ENCODE results near the gene NAIF1. TPM values are rescaled to one million over a fixed set of nuclear protein-coding genes. Genes with fewer than 3 reads are reported as not detected.
"Not testable (repeated sequence)": the region's sequence is repeated elsewhere in the genome, so short reads cannot be mapped to it uniquely, and the experiment has no call there.

NAIF1 gene
- total RNA-seq, 1 experiment from 2014 or later = 11.0 TPM

DNA sequence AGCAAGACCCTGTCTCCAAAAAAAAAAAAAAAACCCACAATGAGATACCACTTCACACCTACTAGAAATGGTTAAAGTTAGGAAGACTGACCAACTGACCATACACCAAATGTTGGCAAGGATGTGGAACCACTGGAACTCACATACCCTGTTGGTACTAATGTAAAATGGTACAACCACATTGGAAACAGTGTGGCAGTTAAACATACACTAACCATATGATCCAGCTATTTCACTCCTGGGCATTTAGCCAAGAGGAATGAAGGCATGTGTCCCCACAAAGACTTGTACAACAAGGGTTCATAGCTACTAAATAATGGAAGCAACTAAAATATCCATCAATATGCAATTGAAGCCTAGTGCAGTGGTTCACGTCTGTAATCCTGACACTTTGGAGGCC, 21.3 kb downstream of the NAIF1 start (continued):
- TF ChIP-seq, protein P1, sequence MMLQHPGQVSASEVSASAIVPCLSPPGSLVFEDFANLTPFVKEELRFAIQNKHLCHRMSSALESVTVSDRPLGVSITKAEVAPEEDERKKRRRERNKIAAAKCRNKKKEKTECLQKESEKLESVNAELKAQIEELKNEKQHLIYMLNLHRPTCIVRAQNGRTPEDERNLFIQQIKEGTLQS (IDR thresholded peaks at IDR 0.05) = no peak
- TF ChIP-seq EGR1 (IDR thresholded peaks at IDR 0.05; ENCODE audit: low read depth) = no peak
- TF ChIP-seq POLR2AphosphoS5 (IDR thresholded peaks at IDR 0.05; ENCODE audit: low read depth, low read length) = no peak
- no peak for TF ChIP-seq RAD21 (IDR thresholded peaks at IDR 0.05; ENCODE audit: low read depth)
- no peak for TF ChIP-seq ZNF274 (IDR thresholded peaks at IDR 0.05; ENCODE audit: low read depth, low read length)
- TF ChIP-seq, protein P2, sequence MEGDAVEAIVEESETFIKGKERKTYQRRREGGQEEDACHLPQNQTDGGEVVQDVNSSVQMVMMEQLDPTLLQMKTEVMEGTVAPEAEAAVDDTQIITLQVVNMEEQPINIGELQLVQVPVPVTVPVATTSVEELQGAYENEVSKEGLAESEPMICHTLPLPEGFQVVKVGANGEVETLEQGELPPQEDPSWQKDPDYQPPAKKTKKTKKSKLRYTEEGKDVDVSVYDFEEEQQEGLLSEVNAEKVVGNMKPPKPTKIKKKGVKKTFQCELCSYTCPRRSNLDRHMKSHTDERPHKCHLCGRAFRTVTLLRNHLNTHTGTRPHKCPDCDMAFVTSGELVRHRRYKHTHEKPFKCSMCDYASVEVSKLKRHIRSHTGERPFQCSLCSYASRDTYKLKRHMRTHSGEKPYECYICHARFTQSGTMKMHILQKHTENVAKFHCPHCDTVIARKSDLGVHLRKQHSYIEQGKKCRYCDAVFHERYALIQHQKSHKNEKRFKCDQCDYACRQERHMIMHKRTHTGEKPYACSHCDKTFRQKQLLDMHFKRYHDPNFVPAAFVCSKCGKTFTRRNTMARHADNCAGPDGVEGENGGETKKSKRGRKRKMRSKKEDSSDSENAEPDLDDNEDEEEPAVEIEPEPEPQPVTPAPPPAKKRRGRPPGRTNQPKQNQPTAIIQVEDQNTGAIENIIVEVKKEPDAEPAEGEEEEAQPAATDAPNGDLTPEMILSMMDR (IDR thresholded peaks at IDR 0.05 in 2 of 3, conservative IDR thresholded peaks at IDR 0.05 in 1 of 3; ENCODE audit: borderline replicate concordance in 1 of 3, insufficient read depth in 1 of 3, low read depth in 2 of 3, low read length in 2 of 3) = no peak
- no peak for TF ChIP-seq EZH2 (IDR thresholded peaks at IDR 0.05)

DNA sequence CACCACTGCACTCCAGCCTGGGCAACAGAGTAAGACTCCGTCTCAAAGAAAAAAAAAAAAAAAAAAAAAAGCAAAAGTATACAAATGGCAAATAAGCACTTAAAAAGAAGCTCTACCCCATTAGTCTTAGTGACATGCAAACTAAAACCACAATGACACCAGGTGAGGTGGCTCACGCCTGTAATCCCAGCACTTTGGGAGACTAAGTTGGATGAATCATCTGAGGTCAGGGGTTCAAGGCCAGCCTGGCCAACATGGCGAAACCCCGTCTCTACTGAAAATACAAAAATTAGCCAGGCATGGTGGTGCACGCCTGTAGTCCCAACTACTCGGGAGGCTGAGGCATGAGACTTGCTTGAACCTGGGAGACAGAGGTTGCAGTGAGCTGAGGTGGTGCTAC, 21.7 kb downstream of the NAIF1 start:
- H3K4me2 ChIP-seq (ENCODE audit: low read length); RAD21 ChIA-PET (ENCODE audit: low non-redundant PET in 1 of 2, low total read pairs in 2 of 2, uncharacterized antibody in 2 of 2, unreplicated experiment in 2 of 2); BruUV-seq (replicated peaks); H3K36me3 ChIP-seq (ENCODE audit: control insufficient read depth in 1 of 2, insufficient read depth in 2 of 2, low read length in 2 of 2); ATAC-seq; H4K20me1 ChIP-seq (ENCODE audit: insufficient read depth); H3K4me3 ChIP-seq (replicated peaks in 1 of 2; ENCODE audit: low read depth in 1 of 2, low read length in 2 of 2); H2AFZ ChIP-seq (ENCODE audit: low read depth, low read length, poor library complexity, severe bottlenecking); POLR2A ChIA-PET; H3K27me3 ChIP-seq (ENCODE audit: insufficient read depth, low read length); H3K9ac ChIP-seq (ENCODE audit: low read length); H3K27ac ChIP-seq (ENCODE audit: low read depth, low read length); H3K9me3 ChIP-seq (ENCODE audit: control insufficient read depth in 1 of 2, insufficient read depth in 1 of 2, low read depth in 1 of 2, low read length in 2 of 2); H3K9me2 ChIP-seq (ENCODE audit: insufficient read depth); H3K79me2 ChIP-seq (ENCODE audit: insufficient read depth, low read length); intact Hi-C loops (cut with micrococcal nuclease); DNase-seq (ENCODE audit: low read depth, low spot score): not testable (repeated sequence)
- H3K4me1 ChIP-seq (ENCODE audit: control insufficient read depth in 1 of 2, insufficient read depth in 2 of 2, low read length in 2 of 2) = peaks cover 10 to 28% of the 10 kb centered on the region in 2 experiments; a peak in 3 of 4 replicates
- CTCF ChIA-PET = interaction anchor here (0.9 kb wide), 1 partner anchor 10 kb away, joined by 3 read pairs; no protein-coding TSS in a partner anchor

All from HCT116 (cell line).